K562 (cell line): ENCODE measurements around the gene ANKLE1. TPM values are rescaled to one million over a fixed set of nuclear protein-coding genes. Genes with fewer than 3 reads are reported as not detected.

Source experiments
- ATAC-seq: fragments of 200-7000 bp; cut with Tn5 transposase; 3 replicates; pipeline ENCODE4 v1.9.1; 2020; ENCODE audit warnings: moderate library complexity
- BruUV-seq: library from RNA; stranded (reverse); fragments of 400-500 nt; replicated peaks from 2 replicates; lab custom pipeline; 2021; lab: Mats Ljungman, UMichigan
- CTCF ChIA-PET: fragments of 300-600 bp; formaldehyde crosslinking; extraction: SDS; loops from one replicate; lab custom pipeline; 2021; ENCODE audit warnings: low intra/inter-chr PET ratio; lab: Yijun Ruan, JAX
- POLR2A ChIA-PET: fragments of 300-600, 350-650 bp; sonication (Branson Sonifier 250); formaldehyde crosslinking; extraction: SDS; loops from one replicate; lab custom pipeline; 2021; ENCODE audit warnings: antibody characterized with exemption, inconsistent platforms; lab: Yijun Ruan, JAX
- DNase-seq, 4 experiments: peaks; one replicate each; pipeline versions ENCODE4 v3.0.0 to v3.0.0-alpha.2; 2011 to 2018; ENCODE audit warnings: low spot score in 3 of 4, mixed read lengths in 3 of 4; ENCODE audit errors: extremely low read depth in 1 of 4
- FAIRE-seq: peaks from 2 replicates; lab custom pipeline; 2011; peaks lifted over from hg19 to GRCh38; lab: Jason Lieb, UNC
- H2AFZ ChIP-seq: 2 replicates; pipeline ENCODE4 v1.6.0; 2011; ENCODE audit warnings: low read depth, low read length, control low read depth, inconsistent platforms
- H3K27ac ChIP-seq: fragments of 200-600 bp; 3 replicates; pipeline ENCODE4 v1.8.0; 2011; ENCODE audit warnings: low read depth, mild to moderate bottlenecking, control low read depth, inconsistent platforms, low read length, moderate library complexity, mixed read lengths; ENCODE audit errors: extremely low read depth
- H3K27me3 ChIP-seq, 2 experiments: fragments of 300-600 bp in 1 of 2; 2 replicates in 1 of 2; 3 replicates in 1 of 2; pipeline versions ENCODE4 v1.6.0 to v1.8.0; 2011; ENCODE audit warnings: inconsistent platforms in 2 of 2, low read length in 2 of 2, mild to moderate bottlenecking in 1 of 2, mixed read lengths in 1 of 2, moderate library complexity in 1 of 2; ENCODE audit not compliant: control insufficient read depth in 2 of 2, insufficient read depth in 2 of 2
- H3K36me3 ChIP-seq: fragments of 300-600 bp; 3 replicates; pipeline ENCODE4 v1.8.0; 2011; ENCODE audit warnings: mild to moderate bottlenecking, low read length, inconsistent platforms; ENCODE audit not compliant: control insufficient read depth, insufficient read depth
- H3K4me1 ChIP-seq, 2 experiments: fragments of 200-600 bp in 1 of 2; replicated peaks in 1 of 2; 2 replicates in 1 of 2; 3 replicates in 1 of 2; pipeline versions ENCODE4 v1.5.1 to v1.8.0; 2011; ENCODE audit warnings: inconsistent platforms in 2 of 2, low read length in 2 of 2, mild to moderate bottlenecking in 1 of 2, mixed read lengths in 1 of 2, moderate library complexity in 1 of 2; ENCODE audit not compliant: control insufficient read depth in 2 of 2, insufficient read depth in 2 of 2
- H3K4me2 ChIP-seq: 2 replicates; pipeline ENCODE4 v1.6.1; 2011; ENCODE audit warnings: low read length, control low read depth, inconsistent platforms, mixed read lengths; ENCODE audit not compliant: insufficient read depth
- H3K4me3 ChIP-seq: fragments of 200-600 bp; sonication (generic), shearing (Covaris generic); 2 replicates; pipeline ENCODE4 v1.5.1; 2016; ENCODE audit warnings: control low read depth, inconsistent platforms
- H3K79me2 ChIP-seq: fragments of 200-600 bp; 3 replicates; pipeline ENCODE4 v1.8.0; 2011; ENCODE audit warnings: low read length, inconsistent platforms; ENCODE audit not compliant: control insufficient read depth, insufficient read depth
- H3K9ac ChIP-seq, 2 experiments: 2 replicates each; pipeline versions ENCODE4 v1.6.0 to v1.6.1; 2011; ENCODE audit warnings: low read depth in 2 of 2, low read length in 2 of 2, control low read depth in 1 of 2, inconsistent platforms in 1 of 2, mild to moderate bottlenecking in 1 of 2, mixed read lengths in 1 of 2; ENCODE audit not compliant: insufficient read depth in 1 of 2
- H3K9me1 ChIP-seq: one replicate; pipeline ENCODE4 v1.6.0; 2011; ENCODE audit warnings: inconsistent platforms, mild to moderate bottlenecking, low read length, moderate library complexity; ENCODE audit not compliant: control insufficient read depth, insufficient read depth
- H3K9me3 ChIP-seq: replicated peaks from 2 replicates; pipeline ENCODE4 v1.5.1; 2011; ENCODE audit warnings: low read depth, low read length, inconsistent platforms; ENCODE audit not compliant: control insufficient read depth, insufficient read depth
- H4K20me1 ChIP-seq: replicated peaks from 2 replicates; pipeline ENCODE4 v1.6.1; 2011; ENCODE audit warnings: low read length, inconsistent platforms, mixed read lengths; ENCODE audit not compliant: control insufficient read depth, insufficient read depth
- ADNP ChIP-seq: fragments of 200-800 bp; sonication (Bioruptor generic); IDR thresholded peaks from 2 replicates; pipeline ENCODE4 v1.6.1; 2016; ENCODE audit warnings: missing genetic modification characterization, missing compliant biosample characterization
- BCOR ChIP-seq: fragments of 450-650 bp; IDR thresholded peaks from 2 replicates; pipeline ENCODE4 v1.6.1; 2016
- CBX3 ChIP-seq, 2 experiments: IDR thresholded peaks; 1 replicate in 1 of 2; 2 replicates in 1 of 2; pipeline ENCODE4 v1.6.1; 2012; ENCODE audit warnings: inconsistent platforms in 2 of 2, low read length in 2 of 2, borderline replicate concordance in 1 of 2, control low read depth in 1 of 2
- DIDO1 ChIP-seq: fragments of 450-650 bp; IDR thresholded peaks from 2 replicates; pipeline ENCODE4 v1.6.1; 2016; ENCODE audit warnings: low read depth, missing biosample characterization, missing genetic modification characterization
- ESRRA ChIP-seq: fragments of 450-650 bp; IDR thresholded peaks from 2 replicates; pipeline ENCODE4 v1.6.1; 2014; ENCODE audit warnings: low read depth, mild to moderate bottlenecking, moderate library complexity, borderline replicate concordance
- KDM1A ChIP-seq, 2 experiments: fragments of 450-650 bp; IDR thresholded peaks; 2 replicates each; pipeline ENCODE4 v1.6.1; 2016; ENCODE audit warnings: mild to moderate bottlenecking in 2 of 2
- NR4A1 ChIP-seq, 2 experiments: fragments of 250-450 bp in 1 of 2; fragments of 450-650 bp in 1 of 2; sonication (Bioruptor Pico) in 1 of 2; IDR thresholded peaks; 2 replicates each; pipeline versions ENCODE4 v1.4.0 to v1.6.1; 2016 to 2020; ENCODE audit warnings: mild to moderate bottlenecking in 2 of 2, missing compliant biosample characterization in 1 of 2, missing genetic modification characterization in 1 of 2, moderate library complexity in 1 of 2
- PTBP1 ChIP-seq: fragments of 200-400 bp; formaldehyde crosslinking; IDR thresholded peaks from 2 replicates; pipeline ENCODE4 v1.6.1; 2017; ENCODE audit warnings: low read depth, low read length
- RBM25 ChIP-seq: fragments of 200-400 bp; formaldehyde crosslinking; IDR thresholded peaks from 2 replicates; pipeline ENCODE4 v1.6.1; 2018; ENCODE audit warnings: low read length, low read depth, moderate library complexity; ENCODE audit not compliant: severe bottlenecking
- SMARCA5 ChIP-seq: fragments of 450-650 bp; IDR thresholded peaks from 2 replicates; pipeline ENCODE4 v1.6.1; 2016
- ZFP36 ChIP-seq: fragments of 150-350 bp; IDR thresholded peaks from 2 replicates; pipeline ENCODE4 v1.6.1; 2018; ENCODE audit warnings: low read length, low read depth; ENCODE audit not compliant: partially characterized antibody
- ZFX ChIP-seq: sonication (generic); formaldehyde crosslinking; IDR thresholded peaks from 2 replicates; pipeline ENCODE4 v1.8.0; 2022; ENCODE audit warnings: mild to moderate bottlenecking, missing genetic modification reagents, moderate library complexity
- ZNF277 ChIP-seq: fragments of 250-450 bp; sonication (Bioruptor Pico); IDR thresholded peaks from 2 replicates; pipeline ENCODE4 v1.8.0; 2022; ENCODE audit warnings: inconsistent platforms, mild to moderate bottlenecking, moderate library complexity, borderline replicate concordance
- WGBS: fragments of 100-300 bp; shearing (Covaris generic); methylation state at CpG from one replicate; pipeline ENCODE4 v1.1.6; 2016; ENCODE audit warnings: low coverage, mixed read lengths; ENCODE audit not compliant: insufficient coverage; ENCODE audit errors: missing lambda C conversion rate; 5-methylcytosine and 5-hydroxymethylcytosine counted together
- in situ Hi-C: fragments of 300-500 bp; cut with MboI; formaldehyde crosslinking; loops from 4 replicates; pipeline ENCODE4 v1.15.0; 2018; ENCODE audit warnings: inconsistent platforms, mixed read lengths
- intact Hi-C: fragments of 100-400 bp; cut with micrococcal nuclease; formaldehyde crosslinking; loops from 2 replicates; pipeline ENCODE4 v1.14.2; 2022
- polyA plus RNA-seq, 8 experiments: library from polyadenylated mRNA; depleted of rRNA in 4 of 8; stranded (reverse) in 5 of 8; unstranded in 3 of 8; fragments of >200 nt; fragmentation: Nextera tagmentation in 2 of 8; fragmentation: Illumina TruSeq in 1 of 8; extraction: Ambion mirVana in 2 of 8; extraction: Trizol in 1 of 8; gene quantifications; 2 replicates each; pipeline versions ENCODE4 v1.2.1 to v1.2.3, GENCODE V29; 2011 to 2014; ENCODE audit warnings: inconsistent platforms in 1 of 8, missing spikeins in 1 of 8
- total RNA-seq, 7 experiments: library from RNA; depleted of rRNA in 6 of 7; stranded (reverse); fragments of >200 nt in 6 of 7; fragmentation: Illumina TruSeq in 2 of 7; extraction: Trizol in 2 of 7; gene quantifications; 2 replicates each; pipeline versions ENCODE4 v1.2.1 to v1.2.3, GENCODE V29; 2011 to 2021; ENCODE audit warnings: low replicate concordance in 1 of 7

The ANKLE1 gene
- total and polyA plus RNA-seq, 9 of the 15 experiments (the other 6 are each of a cell fraction or from before 2014, with no cell fraction given) = 0.63 to 9.2 (median 2.9) TPM

DNA sequence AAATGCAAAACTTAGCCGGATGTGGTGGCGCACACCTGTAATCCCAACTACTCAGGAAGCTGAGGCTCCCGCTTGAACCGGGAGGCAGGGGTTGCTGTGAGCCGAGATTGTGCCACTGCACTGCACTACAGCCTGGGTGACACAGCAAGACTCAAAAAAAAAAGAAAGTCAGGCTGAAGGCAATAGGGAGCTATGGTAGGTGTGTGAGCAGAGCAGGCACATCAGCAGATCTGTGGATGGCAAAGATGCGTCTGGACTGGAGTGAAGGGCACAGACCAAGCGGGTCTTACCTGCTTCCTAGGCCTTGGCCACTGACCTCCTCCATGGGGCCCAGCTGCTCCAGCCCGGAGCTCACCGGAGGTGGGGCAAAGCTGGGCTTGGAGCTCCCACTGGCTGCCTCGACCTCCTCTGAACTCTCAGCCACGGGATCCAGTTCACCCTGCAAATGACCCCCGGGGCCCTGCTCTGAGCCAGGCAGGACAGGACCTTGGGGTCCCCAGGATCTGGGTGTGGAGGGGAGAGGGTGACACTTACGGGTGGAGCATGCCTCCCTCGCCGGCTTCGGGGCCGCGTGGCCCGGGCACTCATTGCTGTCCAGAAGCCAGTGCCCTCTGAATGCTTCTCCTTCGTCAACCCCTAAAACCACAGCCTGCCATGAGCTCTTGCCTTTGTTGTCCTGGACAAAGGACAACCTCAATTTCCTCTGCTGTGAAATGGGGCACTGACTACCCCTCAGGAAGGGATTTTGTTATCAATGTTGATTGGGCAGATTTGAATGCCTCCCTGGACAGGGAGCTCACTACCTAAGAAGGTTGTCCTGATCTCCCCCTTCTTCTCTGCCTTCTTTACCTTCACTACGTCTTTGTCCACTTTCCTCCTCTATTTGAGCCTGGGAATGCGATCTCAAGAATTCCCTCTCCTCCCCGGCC lies 17.7 kb upstream of the ANKLE1 start:
- H3K4me1 ChIP-seq = peaks cover 3 to 25% of the 10 kb centered on the region in 2 experiments; a peak in 3 of 5 replicates
- no peak overlapping the region for H3K27ac ChIP-seq
- no peaks in the 10 kb centered on the region for H3K27me3 ChIP-seq
- H3K9me1 ChIP-seq = no peaks in the 10 kb centered on the region
- H3K4me2 ChIP-seq = no peak overlapping the region
- peak overlapping the region in 1 of 2 experiments; percentile 67; a peak in 2 of 4 replicates for H3K9ac ChIP-seq
- ATAC-seq = no peak
- intact Hi-C loops (no loop called here), in situ Hi-C loops (no loop called here)
- peak overlapping the region; percentile 74 for H2AFZ ChIP-seq
- H4K20me1 ChIP-seq = no peaks in the 10 kb centered on the region
- H3K9me3 ChIP-seq = no peaks in the 10 kb centered on the region
- no peak overlapping the region for H3K4me3 ChIP-seq
- peaks cover 17% of the 10 kb centered on the region for H3K79me2 ChIP-seq
- BruUV-seq = no TSS peak
- FAIRE-seq = no peak
- TF ChIP-seq CBX3 (IDR thresholded peaks at IDR 0.05; ENCODE audit: borderline replicate concordance in 1 of 2, low read length in 2 of 2) (peak in 1 of 2 experiments; percentile 62; a peak in 1 of 3 replicates), SMARCA5 (peak; percentile 28), KDM1A (IDR thresholded peaks at IDR 0.05) (peak; percentile 61 to 66; a peak in 3 of 4 replicates), ZFP36 (peak; percentile 85), RBM25 (peak; percentile 82), ESRRA (peak; percentile 29; the same call in 1 of the 2 replicates), DIDO1 (tag) (no peak), ZFX (CRISPR knock-in tag) (no peak), NR4A1 (CRISPR knock-in tag; IDR thresholded peaks at IDR 0.05) (no peak), NR4A1 (tag; IDR thresholded peaks at IDR 0.05) (no peak), PTBP1 (0 out of 2 replicates have a peak, but pooled peaks have one; percentile 74), ADNP (tag) (peak; percentile 48; the same call in 1 of the 2 replicates), BCOR (peak; percentile 94), ZNF277 (no peak)
- ChIA-PET POLR2A (interaction anchor here (0.6 to 1.0 kb wide), 5 partner anchors 15 to 449 kb away, joined by 3 read pairs; partner anchors contain the start of gene USE1), CTCF (no interaction called here)
- H3K36me3 ChIP-seq = peaks cover 4% of the 10 kb centered on the region; the same call in 1 of the 3 replicates
- WGBS = 76% methylated on average over 19 of the region's 23 CpGs
- DNase-seq = no peak
